T-helper 9 cell (primary cell): ENCODE measurements around the gene CSNK1A1L.
A peak's percentile ranks its signal among the peaks of the same experiment; 100 is the strongest.

Experiments used
- DNase-seq: peaks from one replicate; pipeline ENCODE4 v3.0.0-alpha.2; 2020

CSNK1A1L gene

GRCh38 chr13:37106642-37107041, 1.2 kb upstream of the CSNK1A1L start:
- DNase-seq, result no peak

- DNase-seq, result no peak
Measured at GRCh38 chr13:37102896-37103295, 2.6 kb downstream of the CSNK1A1L start.

- no peak for DNase-seq
Measured at GRCh38 chr13:37101201-37101600, 4.3 kb downstream of the CSNK1A1L start.

- no peak for DNase-seq
Measured at GRCh38 chr13:37100731-37101130, 4.7 kb downstream of the CSNK1A1L start.

GRCh38 chr13:37097076-37097475, 8.4 kb downstream of the CSNK1A1L start:
- DNase-seq, result no peak

GRCh38 chr13:37094840-37095239, 10.6 kb downstream of the CSNK1A1L start:
- DNase-seq, result no peak

GRCh38 chr13:37094099-37094498, 11.4 kb downstream of the CSNK1A1L start:
- DNase-seq, result no peak

- DNase-seq, result no peak
Measured at GRCh38 chr13:37091835-37092234, 13.6 kb downstream of the CSNK1A1L start.

- no peak for DNase-seq
Measured at GRCh38 chr13:37090912-37091311, 14.6 kb downstream of the CSNK1A1L start.

GRCh38 chr13:37089495-37089894, 16.0 kb downstream of the CSNK1A1L start:
- no peak for DNase-seq

- DNase-seq, result no peak
Measured at GRCh38 chr13:37087486-37087885, 18.0 kb downstream of the CSNK1A1L start.

- DNase-seq, result no peak
Measured at GRCh38 chr13:37085606-37086005, 19.9 kb downstream of the CSNK1A1L start.

GRCh38 chr13:37076818-37077217, 28.6 kb downstream of the CSNK1A1L start:
- no peak for DNase-seq

GRCh38 chr13:37075164-37075563, 30.3 kb downstream of the CSNK1A1L start:
- DNase-seq, result no peak

GRCh38 chr13:37074703-37075102, 30.8 kb downstream of the CSNK1A1L start:
- DNase-seq, result no peak

- no peak for DNase-seq
Measured at GRCh38 chr13:37072024-37072423, 33.4 kb downstream of the CSNK1A1L start.

GRCh38 chr13:37070956-37071355, 34.5 kb downstream of the CSNK1A1L start:
- DNase-seq, result no peak

- no peak for DNase-seq
Measured at GRCh38 chr13:37070145-37070695, 35.2 kb downstream of the CSNK1A1L start.

- DNase-seq, result no peak
Measured at GRCh38 chr13:37069597-37070103, 35.8 kb downstream of the CSNK1A1L start.

GRCh38 chr13:37068962-37069361, 36.5 kb downstream of the CSNK1A1L start:
- DNase-seq, result no peak

GRCh38 chr13:37067874-37068273, 37.6 kb downstream of the CSNK1A1L start:
- DNase-seq, result no peak

GRCh38 chr13:37065890-37066526, 39.5 kb downstream of the CSNK1A1L start:
- no peak for DNase-seq

GRCh38 chr13:37059848-37060192, 45.6 kb downstream of the CSNK1A1L start:
- no peak for DNase-seq

GRCh38 chr13:37058910-37059847, 46.3 kb downstream of the CSNK1A1L start, which contains the start of gene SUPT20H:
Gene SUPT20H (minus strand): TSS chr13:37059688. CDS start chr13:37051490, 8,198 bp downstream.
- peak; percentile 94 for DNase-seq
